COR-L47 (cell line): ENCODE data around the gene ALDH1A3.

Experiments used
- DNase-seq: peaks from one replicate; lab custom pipeline; 2025; lab: John Stamatoyannopoulos, UW

ALDH1A3 gene

DNA sequence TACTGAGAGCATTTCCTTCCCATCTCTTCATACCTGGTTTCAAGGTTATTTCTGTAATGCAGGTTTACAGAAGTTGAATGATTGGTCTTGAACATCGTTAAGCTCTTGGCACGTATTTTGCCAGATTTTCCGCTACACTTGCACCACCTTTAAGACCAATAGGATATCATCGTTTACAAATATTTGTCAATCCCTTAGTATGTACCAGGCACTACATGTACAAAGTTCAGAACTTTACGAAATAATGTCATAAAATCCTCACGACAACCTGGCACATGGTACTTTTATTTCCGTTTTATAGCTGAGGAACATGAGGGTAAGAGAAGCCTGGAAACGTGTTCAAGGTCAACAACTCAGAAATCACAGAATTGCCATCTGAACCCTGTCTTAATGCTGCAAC is 45.8 kb downstream of the ALDH1A3 start:
- no peak for DNase-seq

DNA sequence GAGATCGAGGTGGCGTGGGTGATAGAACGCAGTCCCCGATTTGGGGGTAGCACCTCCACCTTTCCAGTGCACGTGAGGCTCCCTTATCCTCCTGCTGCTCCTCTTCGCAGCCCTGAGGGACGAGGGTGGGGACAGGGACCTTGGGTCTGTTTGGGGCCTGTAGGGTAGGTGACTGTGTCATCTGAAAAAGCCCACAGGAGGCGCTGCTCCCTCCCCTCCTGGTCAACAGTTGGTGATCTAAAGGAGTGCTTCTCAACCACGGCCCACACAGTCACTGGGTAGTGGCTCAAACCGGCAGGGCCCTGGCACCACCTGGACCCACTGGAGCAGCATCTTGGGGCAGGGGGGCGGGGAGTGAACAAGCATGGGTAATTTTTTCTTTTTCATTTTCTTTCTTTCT is 46.6 kb downstream of the ALDH1A3 start:
- no peak for DNase-seq

GRCh38 chr15:100926971-100927756 is 47.5 kb downstream of the ALDH1A3 start:
- DNase-seq: no peak

GRCh38 chr15:100928632-100929280 is 49.1 kb downstream of the ALDH1A3 start:
- DNase-seq: peak; percentile 65

- DNase-seq: peak; percentile 54
Observed at GRCh38 chr15:100929641-100930042, 50.0 kb downstream of the ALDH1A3 start.

GRCh38 chr15:100930306-100930848 is 50.7 kb downstream of the ALDH1A3 start:
- no peak for DNase-seq

DNA sequence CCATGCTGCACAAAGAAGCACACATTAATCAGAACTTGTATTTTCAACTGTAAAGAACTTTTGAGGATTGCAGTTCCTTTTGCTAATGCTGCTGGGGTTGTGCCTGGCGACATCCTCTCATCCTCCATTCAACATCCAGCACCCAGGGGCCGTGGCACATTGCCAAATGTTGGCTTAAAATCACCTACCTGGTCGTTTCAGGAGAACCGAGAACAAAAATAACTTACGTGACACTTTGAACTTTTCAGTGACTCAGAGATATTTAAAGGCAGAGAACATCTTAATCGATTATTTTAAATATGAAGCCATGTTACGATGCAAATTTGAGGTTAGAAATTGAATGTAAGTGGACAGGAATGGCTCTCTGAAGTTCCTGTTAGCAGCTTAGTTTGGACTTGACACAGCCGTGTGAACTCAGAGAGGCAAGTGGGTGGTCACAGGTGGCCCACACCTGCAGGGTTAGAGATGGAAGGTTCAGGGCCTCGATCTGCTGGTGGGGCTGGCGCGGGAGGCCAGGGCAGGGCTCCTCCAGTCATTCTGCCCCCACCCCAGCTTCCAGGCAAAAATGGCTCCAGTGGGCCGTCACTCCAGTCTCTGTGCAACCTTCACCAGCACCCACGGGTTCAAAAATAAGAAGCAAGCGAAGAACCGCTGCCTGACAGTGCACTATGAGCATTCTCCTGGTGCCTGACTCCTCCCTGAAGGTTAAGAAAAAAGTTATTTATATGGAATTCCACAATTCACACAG is 51.7 kb downstream of the ALDH1A3 start:
- no peak for DNase-seq

DNA sequence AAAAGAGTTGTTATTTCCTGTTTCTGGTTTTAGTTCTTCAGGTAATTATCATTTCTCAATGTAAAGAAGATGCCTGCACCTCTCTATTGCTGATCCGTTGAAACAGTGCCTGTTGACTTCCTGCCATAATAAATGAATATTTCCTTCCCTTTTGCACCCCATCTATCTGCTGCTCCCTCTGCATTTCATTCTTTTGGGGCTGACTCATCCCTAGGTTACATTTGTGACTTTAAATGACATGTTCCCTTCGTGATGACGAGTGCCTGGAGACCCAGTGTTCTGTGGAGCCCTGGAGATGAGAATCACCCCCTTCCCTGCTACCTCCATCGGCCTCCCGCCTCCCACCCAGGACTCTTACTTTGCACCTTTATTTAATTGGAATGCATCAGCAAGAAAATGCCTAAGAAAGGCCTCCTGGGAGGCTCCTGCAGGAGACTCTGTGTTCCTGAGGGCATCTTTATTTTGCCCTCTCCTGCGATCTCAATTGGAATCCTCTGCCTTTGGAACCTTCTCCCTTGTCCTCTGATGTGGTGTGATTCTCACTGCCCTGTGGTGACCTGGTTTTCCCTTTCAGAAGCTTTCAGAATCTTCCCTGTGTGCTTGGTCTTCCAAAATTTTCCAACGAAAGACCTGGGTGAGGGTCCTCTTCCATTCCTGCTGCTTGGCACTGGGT is 53.2 kb downstream of the ALDH1A3 start:
- no peak for DNase-seq

- DNase-seq: no peak
Observed at GRCh38 chr15:100934166-100934565, 54.5 kb downstream of the ALDH1A3 start.

DNA sequence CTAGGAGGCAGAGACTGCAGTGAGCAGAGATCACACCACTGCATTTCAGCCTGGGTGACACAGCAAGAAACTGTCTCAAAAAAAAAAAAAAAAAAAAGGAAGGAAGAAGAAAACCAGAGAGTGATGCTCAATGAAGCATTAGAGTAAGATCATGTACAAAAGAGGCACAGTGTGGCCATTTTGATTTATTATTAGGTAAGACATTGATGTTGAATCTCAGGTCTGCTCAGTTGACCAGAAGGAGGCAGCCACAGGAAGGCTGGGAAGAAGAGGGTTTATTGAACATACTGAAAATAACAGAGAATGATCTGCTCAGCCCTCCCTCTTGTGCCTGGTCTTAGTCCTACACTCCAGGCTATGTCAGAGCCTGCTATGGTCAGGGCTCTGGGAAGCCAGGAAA is 55.1 kb downstream of the ALDH1A3 start:
- DNase-seq: no peak

- DNase-seq: no peak
Observed at GRCh38 chr15:100937171-100937570, 57.5 kb downstream of the ALDH1A3 start.

DNA sequence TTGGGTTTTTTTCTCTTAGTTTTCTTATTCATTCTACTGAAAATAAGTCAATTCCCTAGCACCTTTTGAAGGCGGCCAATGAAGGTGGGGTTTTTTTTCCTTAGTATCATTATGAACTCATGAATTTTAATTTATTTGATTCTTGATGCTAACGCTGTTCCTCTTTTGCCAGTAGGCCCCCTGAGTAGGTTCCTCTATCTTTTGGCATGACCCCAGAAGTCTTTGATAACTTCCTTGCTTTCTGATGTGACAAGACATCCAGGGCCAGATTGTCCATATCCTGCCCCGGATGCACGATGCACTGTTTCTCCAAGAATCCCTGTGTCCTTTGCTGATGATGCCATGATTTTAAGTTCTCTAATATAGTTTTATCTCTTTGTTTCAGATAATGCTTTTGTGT is 60.2 kb downstream of the ALDH1A3 start:
- DNase-seq: no peak

GRCh38 chr15:100940767-100941379 is 61.2 kb downstream of the ALDH1A3 start:
- DNase-seq: no peak

GRCh38 chr15:100941536-100941935 is 61.9 kb downstream of the ALDH1A3 start:
- DNase-seq: no peak

- no peak for DNase-seq
Observed at GRCh38 chr15:100942656-100943425, 63.2 kb downstream of the ALDH1A3 start.

- no peak for DNase-seq
Observed at GRCh38 chr15:100944244-100944895, 64.7 kb downstream of the ALDH1A3 start.

DNA sequence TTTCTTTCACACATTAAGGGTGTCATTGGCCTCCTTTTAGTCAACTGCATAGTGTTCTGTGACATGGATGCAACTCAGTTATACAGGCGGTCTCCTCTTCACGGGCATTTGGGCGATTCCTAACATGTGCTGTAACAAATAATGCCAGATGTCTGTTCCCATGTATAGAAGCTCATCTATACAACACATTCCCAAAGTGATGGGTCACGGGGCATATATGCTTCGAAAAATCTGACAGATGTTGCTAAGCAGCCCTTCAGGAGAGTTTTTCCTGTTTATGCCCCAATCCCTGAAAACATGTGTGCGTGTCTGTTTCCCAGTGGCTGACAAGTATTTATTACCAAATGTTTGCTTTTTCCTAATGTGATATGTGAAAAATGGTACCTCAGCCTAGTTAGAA is 65.4 kb downstream of the ALDH1A3 start:
- no peak for DNase-seq

GRCh38 chr15:100947760-100948429 is 68.3 kb downstream of the ALDH1A3 start:
- DNase-seq: no peak

GRCh38 chr15:100948430-100948762 is 68.8 kb downstream of the ALDH1A3 start:
- no peak for DNase-seq

DNA sequence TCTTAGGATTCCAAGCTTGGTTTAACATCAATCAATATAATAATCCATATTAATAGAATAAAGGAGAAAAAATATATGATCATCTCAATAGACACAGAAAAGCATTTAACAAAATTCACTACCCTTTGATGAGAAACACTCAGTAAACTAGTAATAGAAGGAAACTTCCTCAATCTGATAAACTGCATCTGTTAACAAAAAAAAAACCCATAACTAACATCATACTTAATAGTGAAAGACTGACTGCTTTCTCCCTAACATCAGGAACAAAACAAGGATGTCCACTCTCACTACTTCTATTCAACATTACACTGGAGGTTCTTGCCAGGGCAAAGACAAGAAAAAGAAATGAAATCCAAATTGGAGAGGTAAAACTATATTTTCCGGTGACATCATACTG is 70.1 kb downstream of the ALDH1A3 start:
- no peak for DNase-seq
